Measurements from ENCODE around the gene NUP210L.

DNA sequence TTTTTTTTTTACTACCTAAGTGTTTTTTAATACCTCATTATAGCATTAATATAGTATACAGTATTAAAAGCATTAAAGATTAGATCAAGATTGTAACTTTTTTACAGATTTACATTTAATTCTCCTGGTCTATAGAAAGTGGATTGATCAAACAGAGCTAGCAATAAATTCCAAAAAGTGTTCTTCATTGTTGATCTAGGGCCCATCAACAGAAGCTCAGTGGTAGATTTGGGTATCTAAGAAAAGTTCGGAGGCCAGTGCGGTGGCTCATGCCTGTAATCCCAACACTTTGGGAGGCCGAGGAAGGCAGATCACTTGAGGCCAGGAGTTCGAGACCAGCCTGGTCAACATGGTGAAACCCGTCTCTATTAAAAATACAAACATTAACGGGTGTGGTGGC lies 12.5 kb downstream of the NUP210L start:
- TF ChIP-seq, protein P1, sequence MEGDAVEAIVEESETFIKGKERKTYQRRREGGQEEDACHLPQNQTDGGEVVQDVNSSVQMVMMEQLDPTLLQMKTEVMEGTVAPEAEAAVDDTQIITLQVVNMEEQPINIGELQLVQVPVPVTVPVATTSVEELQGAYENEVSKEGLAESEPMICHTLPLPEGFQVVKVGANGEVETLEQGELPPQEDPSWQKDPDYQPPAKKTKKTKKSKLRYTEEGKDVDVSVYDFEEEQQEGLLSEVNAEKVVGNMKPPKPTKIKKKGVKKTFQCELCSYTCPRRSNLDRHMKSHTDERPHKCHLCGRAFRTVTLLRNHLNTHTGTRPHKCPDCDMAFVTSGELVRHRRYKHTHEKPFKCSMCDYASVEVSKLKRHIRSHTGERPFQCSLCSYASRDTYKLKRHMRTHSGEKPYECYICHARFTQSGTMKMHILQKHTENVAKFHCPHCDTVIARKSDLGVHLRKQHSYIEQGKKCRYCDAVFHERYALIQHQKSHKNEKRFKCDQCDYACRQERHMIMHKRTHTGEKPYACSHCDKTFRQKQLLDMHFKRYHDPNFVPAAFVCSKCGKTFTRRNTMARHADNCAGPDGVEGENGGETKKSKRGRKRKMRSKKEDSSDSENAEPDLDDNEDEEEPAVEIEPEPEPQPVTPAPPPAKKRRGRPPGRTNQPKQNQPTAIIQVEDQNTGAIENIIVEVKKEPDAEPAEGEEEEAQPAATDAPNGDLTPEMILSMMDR (IDR thresholded peaks at IDR 0.05): no peak
- TF ChIP-seq EP300 (IDR thresholded peaks at IDR 0.05): no peak
- TF ChIP-seq POLR2A (IDR thresholded peaks at IDR 0.05): no peak

All from sigmoid colon (tissue), 4 donors.